SU-DHL-6 (cell line): Measurements from ENCODE around the gene STRA8.

ENCODE experiments used
- H2AFZ ChIP-seq: fragments of 200-600 bp; sonication (generic); 2 replicates; pipeline ENCODE4 v1.6.1; 2014; ENCODE audit warnings: low read depth, mild to moderate bottlenecking, moderate library complexity, mixed read lengths, antibody characterized with exemption, low read length; ENCODE audit not compliant: severe bottlenecking
- H3F3A ChIP-seq: fragments of 200-600 bp; shearing (Covaris generic); 2 replicates; pipeline ENCODE4 v1.6.0; 2016; ENCODE audit warnings: antibody characterized with exemption, mild to moderate bottlenecking; ENCODE audit not compliant: insufficient read depth
- H3K27ac ChIP-seq: fragments of 200-600 bp; sonication (generic); 2 replicates; pipeline ENCODE4 v1.5.1; 2016; ENCODE audit warnings: low read depth, mild to moderate bottlenecking, low read length, moderate library complexity, mixed read lengths
- H3K27me3 ChIP-seq: fragments of 200-600 bp; sonication (generic), shearing (Covaris generic); 2 replicates; pipeline ENCODE4 v1.6.0; 2014; ENCODE audit warnings: mild to moderate bottlenecking, low read length
- H3K36me3 ChIP-seq: fragments of 200-600 bp; sonication (generic); 2 replicates; pipeline ENCODE4 v1.6.1; 2014; ENCODE audit warnings: mild to moderate bottlenecking, low read length, mixed read lengths
- H3K4me2 ChIP-seq: fragments of 300-600, 200-600 bp; shearing (Covaris generic), sonication (generic); 2 replicates; pipeline ENCODE4 v1.6.0; 2014; ENCODE audit warnings: low read length, low read depth, mild to moderate bottlenecking; ENCODE audit not compliant: poor library complexity, severe bottlenecking
- H3K4me3 ChIP-seq: fragments of 200-600 bp; sonication (generic); 2 replicates; pipeline ENCODE4 v1.5.1; 2014; ENCODE audit warnings: antibody characterized with exemption, low read length, mild to moderate bottlenecking, mixed read lengths; ENCODE audit not compliant: insufficient read depth, poor library complexity, severe bottlenecking
- H3K79me2 ChIP-seq: fragments of 200-600 bp; sonication (generic); 2 replicates; pipeline ENCODE4 v1.6.1; 2014; ENCODE audit warnings: mild to moderate bottlenecking, low read length, moderate library complexity; ENCODE audit not compliant: insufficient read depth
- H3K9ac ChIP-seq: fragments of 200-600 bp; sonication (generic); 2 replicates; pipeline ENCODE4 v1.7.0; 2014; ENCODE audit warnings: mild to moderate bottlenecking, low read length
- H3K9me2 ChIP-seq: fragments of 200-600 bp; sonication (generic); replicated peaks from 2 replicates; pipeline ENCODE4 v1.6.1; 2014; ENCODE audit warnings: low read length; ENCODE audit not compliant: insufficient read depth
- H3K9me3 ChIP-seq: fragments of 200-600 bp; sonication (generic); 2 replicates; pipeline ENCODE4 v1.6.1; 2014; ENCODE audit warnings: low read length, mixed read lengths; ENCODE audit not compliant: insufficient read depth
- H4K20me1 ChIP-seq: fragments of 200-600 bp; sonication (generic); 2 replicates; pipeline ENCODE4 v1.6.1; 2014; ENCODE audit warnings: low read depth, mild to moderate bottlenecking, antibody characterized with exemption, low read length, moderate library complexity, mixed read lengths
- EZH2phosphoT487 ChIP-seq: fragments of 200-600 bp; sonication (generic), shearing (Covaris generic); conservative IDR thresholded peaks from 2 replicates; pipeline ENCODE4 v1.6.1; 2018; ENCODE audit warnings: mild to moderate bottlenecking, antibody characterized with exemption, low read length, moderate library complexity, mixed read lengths
- TF ChIP-seq, protein P1 (sequence below): fragments of 200-600 bp; sonication (generic); IDR thresholded peaks from one replicate; pipeline ENCODE4 v1.5.1; 2017; ENCODE audit warnings: antibody characterized with exemption, mild to moderate bottlenecking, low read length, moderate library complexity; ENCODE audit not compliant: insufficient read depth, poor library complexity, severe bottlenecking

The STRA8 gene

DNA sequence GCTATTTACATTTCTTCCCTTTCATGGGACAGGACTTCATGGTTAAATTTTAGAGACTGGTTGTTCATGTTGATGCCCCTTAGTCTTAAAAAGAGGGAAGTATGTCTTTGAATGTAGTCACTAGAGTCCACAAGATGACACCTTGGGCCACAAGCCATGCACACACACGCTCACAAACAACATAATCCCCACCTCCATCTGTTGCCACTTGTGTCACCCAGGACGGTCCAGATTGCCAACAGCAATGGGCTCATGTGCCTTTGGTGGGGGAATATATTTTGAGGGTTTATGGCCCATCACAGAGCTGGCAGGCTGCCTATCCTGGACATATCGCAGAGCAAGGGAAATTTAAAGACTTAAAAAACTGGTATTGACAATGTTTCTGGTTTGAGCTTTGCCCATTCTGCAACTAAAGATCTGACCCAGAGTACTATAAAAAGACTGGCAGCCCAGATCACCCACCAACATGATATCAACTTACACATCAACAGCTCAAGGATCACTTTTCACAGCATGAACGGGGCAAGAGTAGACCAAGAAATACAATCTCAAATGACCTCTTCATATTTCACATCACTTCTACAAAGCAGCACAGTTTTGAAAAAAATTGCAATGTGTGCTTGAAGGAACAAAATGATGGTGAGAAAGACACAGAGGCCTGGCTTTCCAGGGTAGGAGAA, 50.5 kb downstream of the STRA8 start:
- Histone ChIP-seq H4K20me1 (no peaks in the 10 kb centered on the region), H3K9me2 (no peaks in the 10 kb centered on the region), H3K36me3 (no peaks in the 10 kb centered on the region), H3F3A (no peaks in the 10 kb centered on the region), H3K79me2 (no peaks in the 10 kb centered on the region), H3K27ac (no peak overlapping the region), H3K4me2 (no peak overlapping the region), H3K27me3 (no peaks in the 10 kb centered on the region), H3K9me3 (no peaks in the 10 kb centered on the region), H3K4me3 (no peak overlapping the region), H3K9ac (no peak overlapping the region), H2AFZ (no peak overlapping the region)
- TF ChIP-seq EZH2phosphoT487, result no peak
- TF ChIP-seq, protein P1, sequence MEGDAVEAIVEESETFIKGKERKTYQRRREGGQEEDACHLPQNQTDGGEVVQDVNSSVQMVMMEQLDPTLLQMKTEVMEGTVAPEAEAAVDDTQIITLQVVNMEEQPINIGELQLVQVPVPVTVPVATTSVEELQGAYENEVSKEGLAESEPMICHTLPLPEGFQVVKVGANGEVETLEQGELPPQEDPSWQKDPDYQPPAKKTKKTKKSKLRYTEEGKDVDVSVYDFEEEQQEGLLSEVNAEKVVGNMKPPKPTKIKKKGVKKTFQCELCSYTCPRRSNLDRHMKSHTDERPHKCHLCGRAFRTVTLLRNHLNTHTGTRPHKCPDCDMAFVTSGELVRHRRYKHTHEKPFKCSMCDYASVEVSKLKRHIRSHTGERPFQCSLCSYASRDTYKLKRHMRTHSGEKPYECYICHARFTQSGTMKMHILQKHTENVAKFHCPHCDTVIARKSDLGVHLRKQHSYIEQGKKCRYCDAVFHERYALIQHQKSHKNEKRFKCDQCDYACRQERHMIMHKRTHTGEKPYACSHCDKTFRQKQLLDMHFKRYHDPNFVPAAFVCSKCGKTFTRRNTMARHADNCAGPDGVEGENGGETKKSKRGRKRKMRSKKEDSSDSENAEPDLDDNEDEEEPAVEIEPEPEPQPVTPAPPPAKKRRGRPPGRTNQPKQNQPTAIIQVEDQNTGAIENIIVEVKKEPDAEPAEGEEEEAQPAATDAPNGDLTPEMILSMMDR, result no peak

DNA sequence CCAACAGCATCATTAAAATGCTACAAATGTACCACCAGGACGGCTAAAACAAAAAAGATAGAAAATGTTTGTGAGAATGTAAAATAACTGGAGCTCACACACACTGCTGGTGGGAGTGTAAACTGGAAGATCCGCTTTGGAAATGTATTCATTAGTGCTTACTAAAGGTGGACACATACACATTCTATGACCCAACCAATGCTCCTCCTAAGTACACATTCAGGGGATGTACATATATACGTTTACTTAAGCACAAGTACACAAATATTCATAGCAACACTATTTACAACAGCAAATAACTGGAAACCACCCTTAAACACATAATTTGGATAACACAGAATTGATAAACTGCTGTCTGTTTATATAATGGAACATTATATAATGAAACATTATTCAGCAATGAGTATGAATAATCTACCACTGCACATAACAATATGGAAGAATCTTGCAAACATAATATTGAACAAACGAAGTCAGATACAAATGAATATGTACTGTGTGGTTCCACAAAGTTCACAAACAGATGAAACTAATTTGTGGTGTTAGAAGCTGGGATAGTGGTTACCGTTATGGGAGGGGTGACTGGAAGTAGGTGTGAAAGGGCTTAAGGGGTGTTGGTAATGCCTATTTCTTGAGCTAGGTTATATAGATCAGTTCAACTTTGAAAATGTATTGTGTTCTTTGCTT, 52.1 kb downstream of the STRA8 start:
- no peak overlapping the region for H3K4me3 ChIP-seq
- H3F3A ChIP-seq, result no peaks in the 10 kb centered on the region
- no peaks in the 10 kb centered on the region for H3K9me3 ChIP-seq
- no peak overlapping the region for H3K4me2 ChIP-seq
- no peaks in the 10 kb centered on the region for H3K9me2 ChIP-seq
- no peaks in the 10 kb centered on the region for H3K27me3 ChIP-seq
- TF ChIP-seq, protein P1, result no peak
- no peak for TF ChIP-seq EZH2phosphoT487
- H4K20me1 ChIP-seq, result no peaks in the 10 kb centered on the region
- no peak overlapping the region for H3K27ac ChIP-seq
- no peak overlapping the region for H3K9ac ChIP-seq
- H3K36me3 ChIP-seq, result no peaks in the 10 kb centered on the region
- H2AFZ ChIP-seq, result no peak overlapping the region
- H3K79me2 ChIP-seq, result no peaks in the 10 kb centered on the region

DNA sequence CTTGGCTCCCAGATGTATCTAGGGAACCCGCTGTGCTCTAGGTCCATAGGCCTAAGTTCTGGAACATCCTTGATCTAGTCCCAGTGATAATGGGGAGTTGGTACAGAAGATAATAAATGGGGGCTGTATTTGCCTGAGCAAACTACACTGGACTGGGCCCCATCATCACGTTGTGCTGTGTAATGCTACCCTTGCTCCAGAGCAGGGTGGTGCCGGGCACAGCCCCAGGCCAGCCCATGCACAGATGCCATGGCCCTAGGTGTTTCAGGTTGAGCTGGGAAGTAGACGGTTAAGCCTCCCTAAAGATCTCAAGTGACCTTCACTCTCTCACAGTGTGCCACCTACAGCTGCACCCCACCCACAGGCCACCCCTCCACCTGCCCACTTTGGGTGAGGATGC, 53.2 kb downstream of the STRA8 start:
- Histone ChIP-seq H3F3A (no peaks in the 10 kb centered on the region), H4K20me1 (no peaks in the 10 kb centered on the region), H3K36me3 (no peaks in the 10 kb centered on the region), H3K27ac (no peak overlapping the region), H3K9me2 (no peaks in the 10 kb centered on the region), H3K9ac (no peak overlapping the region), H3K79me2 (no peaks in the 10 kb centered on the region), H3K27me3 (no peaks in the 10 kb centered on the region), H3K4me3 (no peak overlapping the region), H2AFZ (no peak overlapping the region), H3K9me3 (no peaks in the 10 kb centered on the region), H3K4me2 (no peak overlapping the region)
- TF ChIP-seq, protein P1, result no peak
- no peak for TF ChIP-seq EZH2phosphoT487
